K562 treated with DMSO at 1 percent for 12 hours (cell line): Measurements from ENCODE around the gene RNU1-3. TPM values are rescaled to one million over a fixed set of nuclear protein-coding genes. Genes with fewer than 3 reads are reported as not detected.

Experiments used
- total RNA-seq: library from RNA; unstranded; fragments of 300-600 nt; gene quantifications from 2 replicates; pipeline ENCODE4 v1.2.3, GENCODE V29; 2022; ENCODE audit not compliant: insufficient read depth

The RNU1-3 gene
- total RNA-seq, result not detected in 2 replicates

GRCh38 chr1:16666502-16667413 lies at the start of gene RNU1-3:
Gene RNU1-3, minus strand, starts transcription at chr1:16666948.

Other genes starting within 250 kb of the RNU1-3 start
- gene SPATA21, start 229.5 kb downstream of the RNU1-3 start, total RNA-seq, result not detected in 2 replicates
- 81.0 and 82.1 TPM in 2 replicates for gene NECAP2, start 226.2 kb downstream of the RNU1-3 start, total RNA-seq
- not detected in 2 replicates for gene RNU1-1, start 152.7 kb downstream of the RNU1-3 start, total RNA-seq
- gene NBPF1, start 53.4 kb downstream of the RNU1-3 start, total RNA-seq, result 11.0 and 64.3 TPM in 2 replicates
- not detected in 2 replicates for gene RNU1-4, start 73.6 kb upstream of the RNU1-3 start, total RNA-seq
- gene RNU1-2, start 229.0 kb upstream of the RNU1-3 start, total RNA-seq, result not detected in 2 replicates